IPS-20b (cell line): ENCODE measurements around the gene CTSZ.

ENCODE experiments used
- H3K27ac ChIP-seq: one replicate; pipeline ENCODE4 v1.5.1; 2013; ENCODE audit warnings: low read length
- H3K27me3 ChIP-seq: 2 replicates; pipeline ENCODE4 v1.6.1; 2013; ENCODE audit warnings: mild to moderate bottlenecking, low read length, inconsistent platforms; ENCODE audit not compliant: insufficient read depth
- H3K36me3 ChIP-seq: 2 replicates; pipeline ENCODE4 v1.6.1; 2013; ENCODE audit warnings: low read depth, mild to moderate bottlenecking, inconsistent platforms, low read length, moderate library complexity; ENCODE audit not compliant: insufficient read depth
- H3K4me1 ChIP-seq: 2 replicates; pipeline ENCODE4 v1.6.1; 2013; ENCODE audit warnings: mild to moderate bottlenecking, control low read depth, inconsistent platforms, low read length, moderate library complexity; ENCODE audit not compliant: insufficient read depth
- H3K4me3 ChIP-seq: 2 replicates; pipeline ENCODE4 v1.5.1; 2013; ENCODE audit warnings: mild to moderate bottlenecking, low read length, inconsistent platforms
- H3K9ac ChIP-seq: 2 replicates; pipeline ENCODE4 v1.6.1; 2013; ENCODE audit warnings: low read depth, mild to moderate bottlenecking, inconsistent platforms, low read length, moderate library complexity
- H3K9me3 ChIP-seq: 2 replicates; pipeline ENCODE4 v1.6.1; 2013; ENCODE audit warnings: mild to moderate bottlenecking, low read depth, low read length, inconsistent platforms; ENCODE audit not compliant: insufficient read depth

Gene CTSZ

DNA sequence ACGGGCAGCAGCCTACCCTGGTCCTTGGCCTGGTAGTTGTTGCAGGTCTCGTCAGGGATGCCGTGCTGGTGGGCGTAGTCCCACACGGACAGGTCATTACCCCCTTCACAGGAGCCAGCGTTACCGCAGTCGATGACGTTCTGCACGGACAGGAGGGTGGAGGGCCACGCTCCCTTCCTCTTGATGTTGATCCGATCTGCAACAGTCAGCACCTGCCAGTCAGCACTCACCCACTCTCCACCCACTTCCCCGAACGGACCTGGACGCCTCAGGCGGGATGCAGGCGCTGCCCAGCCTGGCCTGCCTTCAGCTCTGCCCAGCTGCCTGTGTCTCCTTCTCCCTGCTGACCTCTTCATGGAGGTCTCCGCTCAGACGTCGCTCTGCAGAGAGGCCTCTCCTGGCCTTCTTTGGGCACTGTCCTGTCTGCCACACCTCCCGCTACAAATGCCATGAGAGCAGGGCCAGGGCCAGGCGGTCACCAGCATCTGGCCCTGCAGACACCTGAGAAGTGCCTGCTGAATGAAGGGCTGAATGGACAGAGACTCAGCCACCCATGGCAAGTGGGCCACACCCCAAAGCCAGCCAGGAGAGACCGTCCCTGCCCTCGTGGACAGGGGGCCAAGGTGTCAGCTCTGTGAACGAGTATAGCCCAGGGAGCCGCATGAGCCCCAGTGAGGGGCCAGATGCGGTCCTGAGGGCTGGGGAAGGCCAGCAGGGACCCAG lies 5.4 kb downstream of the CTSZ start:
- H3K36me3 ChIP-seq = peaks cover 10% of the 10 kb centered on the region; the same call in 1 of the 2 replicates
- H3K27me3 ChIP-seq = 0 out of 2 replicates have a peak, but pooled peaks cover 4% of the 10 kb centered on the region
- H3K27ac ChIP-seq = no peak overlapping the region
- no peak overlapping the region for H3K4me3 ChIP-seq
- H3K4me1 ChIP-seq = no peaks in the 10 kb centered on the region
- no peak overlapping the region; the same call in 1 of the 2 replicates for H3K9ac ChIP-seq
- no peaks in the 10 kb centered on the region for H3K9me3 ChIP-seq

DNA sequence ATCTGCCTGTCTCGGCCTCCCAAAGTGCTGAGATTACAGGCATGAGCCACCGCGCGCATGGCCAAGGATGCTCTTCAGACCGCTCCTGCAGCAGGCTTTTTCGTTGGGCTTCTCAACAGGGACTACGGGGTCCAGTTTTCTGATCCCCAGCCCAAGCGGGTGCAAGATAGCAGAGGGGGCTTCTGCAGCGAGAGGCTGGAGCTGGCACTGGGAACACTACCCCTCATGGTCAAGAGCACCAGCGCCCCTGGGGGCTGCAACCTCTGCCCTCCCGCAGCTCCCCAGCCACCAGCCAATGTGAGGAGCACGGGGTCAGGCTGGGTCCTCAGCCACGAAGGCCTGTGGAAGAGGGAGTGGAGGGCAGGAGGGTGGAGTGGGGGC lies 6.0 kb downstream of the CTSZ start:
- Histone ChIP-seq H3K27ac (no peak overlapping the region), H3K36me3 (peaks cover 15% of the 10 kb centered on the region), H3K9ac (no peak overlapping the region), H3K9me3 (no peaks in the 10 kb centered on the region), H3K4me3 (no peak overlapping the region), H3K27me3 (no peaks in the 10 kb centered on the region), H3K4me1 (no peaks in the 10 kb centered on the region)

DNA sequence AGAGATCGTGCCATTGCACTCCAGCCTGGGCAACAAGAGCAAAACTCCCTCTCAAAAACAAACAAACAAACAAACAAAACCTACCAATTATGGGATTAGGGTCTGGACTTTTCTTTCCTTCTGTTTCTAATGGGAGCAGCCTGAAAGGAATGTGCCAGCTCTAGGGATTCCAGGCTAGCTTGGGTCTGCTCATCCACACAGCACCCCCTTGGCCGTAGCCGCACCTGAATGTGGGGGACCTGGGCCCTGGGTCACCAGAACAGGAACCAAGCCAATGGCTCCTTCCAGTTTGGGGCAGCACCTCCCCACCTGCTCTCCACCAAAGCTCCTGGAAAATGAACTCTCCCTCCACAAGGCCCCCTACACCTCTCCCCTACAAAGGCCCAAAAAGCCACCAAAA lies 6.7 kb downstream of the CTSZ start:
- Histone ChIP-seq H3K4me3 (no peak overlapping the region), H3K36me3 (peaks cover 23% of the 10 kb centered on the region), H3K27ac (no peak overlapping the region), H3K4me1 (no peaks in the 10 kb centered on the region), H3K27me3 (no peaks in the 10 kb centered on the region), H3K9me3 (no peaks in the 10 kb centered on the region), H3K9ac (no peak overlapping the region)

DNA sequence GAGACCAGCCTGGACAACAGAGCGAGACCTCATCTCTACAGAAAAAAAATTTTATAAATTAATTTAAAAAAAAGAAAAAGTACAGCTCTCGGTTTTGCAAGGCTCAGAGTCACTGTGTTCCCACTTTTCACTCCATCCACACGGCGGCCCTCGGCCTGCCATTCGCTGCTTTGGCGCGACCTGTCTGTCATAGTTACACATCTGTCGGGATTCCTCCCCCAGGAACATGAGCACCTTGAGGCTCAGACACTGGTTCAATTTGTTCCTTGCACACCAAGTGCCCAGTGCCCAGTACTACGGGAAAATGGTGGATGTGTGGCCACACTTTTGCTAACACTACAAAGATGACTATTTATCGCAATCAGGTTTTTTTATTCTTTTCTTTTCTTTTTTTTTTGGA lies 8.4 kb downstream of the CTSZ start:
- H3K4me1 ChIP-seq = no peaks in the 10 kb centered on the region
- no peak overlapping the region for H3K27ac ChIP-seq
- H3K9me3 ChIP-seq = no peaks in the 10 kb centered on the region
- H3K27me3 ChIP-seq = no peaks in the 10 kb centered on the region
- no peak overlapping the region for H3K4me3 ChIP-seq
- H3K36me3 ChIP-seq = peaks cover 39% of the 10 kb centered on the region
- H3K9ac ChIP-seq = no peak overlapping the region

DNA sequence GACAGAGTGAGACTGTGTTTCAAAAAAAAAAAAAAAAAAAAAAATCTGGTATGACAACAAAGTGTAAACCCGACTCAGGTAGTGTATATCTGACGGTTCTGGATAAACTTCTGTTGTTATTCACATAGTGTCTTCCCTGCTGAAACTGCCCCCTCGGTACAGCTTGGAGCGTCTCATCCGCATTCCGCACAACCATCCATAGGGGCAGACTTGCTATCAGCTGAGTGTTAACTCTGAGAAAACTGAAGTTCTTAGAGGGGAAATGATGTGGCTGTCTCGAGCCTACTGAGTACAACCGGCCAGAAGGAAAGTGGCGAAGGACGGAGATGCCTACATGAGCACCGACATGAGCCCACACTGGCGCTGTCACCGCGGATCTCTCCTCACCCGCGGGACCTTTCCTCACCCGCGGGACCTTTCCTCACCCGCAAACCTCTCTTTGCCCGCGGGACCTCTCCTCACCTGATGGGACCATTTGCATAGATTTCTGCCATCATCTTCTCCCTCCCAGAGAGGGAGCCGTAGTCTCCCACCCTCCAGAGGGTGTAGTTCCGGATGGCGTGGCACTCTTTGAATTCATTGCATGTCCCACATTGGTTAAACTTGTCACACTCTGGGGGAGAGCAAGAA lies 9.8 kb downstream of the CTSZ start:
- Histone ChIP-seq H3K27ac (no peak overlapping the region), H3K36me3 (peaks cover 53% of the 10 kb centered on the region), H3K4me1 (no peaks in the 10 kb centered on the region), H3K27me3 (no peaks in the 10 kb centered on the region), H3K9me3 (no peaks in the 10 kb centered on the region), H3K9ac (no peak overlapping the region), H3K4me3 (no peak overlapping the region)

DNA sequence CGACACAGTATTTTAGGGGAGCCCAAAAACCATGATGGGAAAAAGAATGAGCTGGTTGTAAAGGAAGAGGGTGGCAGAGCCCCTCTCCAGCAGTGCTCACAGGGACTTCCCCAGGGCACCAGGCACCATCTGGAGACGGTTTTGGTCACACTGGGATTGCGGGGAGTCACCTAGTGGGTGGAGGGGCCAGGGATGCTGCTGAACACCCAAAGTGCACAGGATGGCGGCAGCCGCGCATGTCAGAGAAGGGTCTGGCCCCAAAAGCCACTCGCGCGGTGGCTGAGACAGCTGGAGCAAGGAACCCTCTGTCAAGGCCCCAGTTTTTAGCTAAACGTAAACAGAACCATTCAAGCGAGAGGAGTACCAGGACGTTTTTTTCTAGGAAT lies 10.8 kb downstream of the CTSZ start:
- peaks cover 64% of the 10 kb centered on the region for H3K36me3 ChIP-seq
- H3K9me3 ChIP-seq = no peaks in the 10 kb centered on the region
- H3K4me3 ChIP-seq = no peak overlapping the region
- no peak overlapping the region for H3K9ac ChIP-seq
- H3K27me3 ChIP-seq = no peaks in the 10 kb centered on the region
- H3K27ac ChIP-seq = no peak overlapping the region
- H3K4me1 ChIP-seq = no peaks in the 10 kb centered on the region

DNA sequence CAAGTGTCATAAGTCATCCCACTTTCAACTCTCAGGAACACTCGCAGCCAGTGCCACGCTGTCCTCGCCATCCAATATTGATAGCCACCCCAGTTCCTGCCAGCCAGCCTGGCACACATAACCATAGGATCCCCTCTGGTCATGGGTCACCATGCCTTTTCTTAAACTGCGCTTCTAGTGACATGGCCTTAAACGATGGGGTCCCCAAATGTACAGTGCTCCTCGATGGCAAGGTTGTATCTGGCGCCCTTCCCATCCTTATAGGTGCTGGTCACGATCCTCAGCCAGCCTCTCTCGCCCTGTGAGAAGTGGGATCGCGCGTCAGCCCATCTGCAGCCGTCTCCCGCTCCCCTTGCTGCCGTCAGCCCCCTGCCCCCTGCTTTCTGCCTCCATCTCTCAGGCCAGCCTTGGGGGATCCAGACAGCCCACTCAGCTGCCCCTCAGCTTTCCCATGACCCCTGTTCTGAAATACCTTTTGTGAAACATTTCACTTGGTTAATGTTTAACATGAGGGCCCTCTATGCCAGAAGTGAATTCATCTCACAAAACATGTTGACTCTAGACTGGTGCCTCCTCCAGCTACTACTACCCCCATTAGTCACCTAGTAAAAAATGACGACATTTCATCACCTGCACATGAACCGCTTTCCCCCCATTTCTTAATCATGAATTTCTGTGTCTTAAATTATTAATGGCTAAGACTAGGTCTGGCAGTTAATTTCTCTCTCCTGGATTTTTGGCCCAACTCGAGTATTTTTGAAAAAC lies 11.4 kb downstream of the CTSZ start:
- no peaks in the 10 kb centered on the region for H3K9me3 ChIP-seq
- H3K36me3 ChIP-seq = peaks cover 69% of the 10 kb centered on the region
- H3K27me3 ChIP-seq = no peaks in the 10 kb centered on the region
- H3K9ac ChIP-seq = no peak overlapping the region
- no peak overlapping the region for H3K27ac ChIP-seq
- H3K4me1 ChIP-seq = no peaks in the 10 kb centered on the region
- H3K4me3 ChIP-seq = no peak overlapping the region

DNA sequence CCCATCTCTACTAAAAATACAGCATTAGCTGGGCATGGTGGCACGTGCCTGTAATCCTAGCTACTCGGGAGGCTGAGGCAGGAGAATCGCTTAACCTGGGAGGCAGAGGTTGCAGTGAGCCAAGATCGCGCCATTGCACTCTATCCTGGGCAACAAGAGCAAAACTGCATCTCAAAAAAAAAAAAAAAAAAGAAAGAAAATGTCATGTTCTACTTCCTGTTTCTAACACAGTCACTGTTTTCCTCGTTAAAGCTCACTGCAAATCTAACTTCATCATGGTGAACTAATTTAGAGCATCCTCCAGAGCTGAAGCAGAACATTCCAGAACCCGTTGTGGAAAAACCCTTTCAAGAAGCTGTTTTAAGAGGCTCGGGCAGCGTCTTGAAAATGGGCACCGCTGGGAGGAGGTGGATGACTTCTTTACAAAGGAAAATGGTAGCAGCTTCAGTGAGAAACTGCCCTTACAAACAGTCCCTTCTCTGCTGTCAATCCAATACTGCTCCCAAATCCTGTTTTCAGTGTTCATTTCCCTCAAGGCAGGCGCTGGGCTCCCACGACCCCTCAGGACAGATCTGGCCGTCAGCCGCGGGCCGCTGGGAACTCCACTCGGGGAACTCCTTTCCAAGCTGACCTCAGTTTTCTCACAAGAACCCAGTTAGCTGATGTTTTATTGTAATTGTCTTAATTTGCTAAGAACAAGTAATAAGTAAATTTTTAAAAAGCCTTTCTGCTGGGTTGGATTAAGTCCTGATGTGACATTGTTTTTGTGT lies 12.5 kb downstream of the CTSZ start:
- peaks cover 80% of the 10 kb centered on the region for H3K36me3 ChIP-seq
- H3K27ac ChIP-seq = no peak overlapping the region
- H3K4me3 ChIP-seq = no peak overlapping the region
- no peaks in the 10 kb centered on the region for H3K9me3 ChIP-seq
- no peaks in the 10 kb centered on the region for H3K4me1 ChIP-seq
- no peak overlapping the region for H3K9ac ChIP-seq
- no peaks in the 10 kb centered on the region for H3K27me3 ChIP-seq

DNA sequence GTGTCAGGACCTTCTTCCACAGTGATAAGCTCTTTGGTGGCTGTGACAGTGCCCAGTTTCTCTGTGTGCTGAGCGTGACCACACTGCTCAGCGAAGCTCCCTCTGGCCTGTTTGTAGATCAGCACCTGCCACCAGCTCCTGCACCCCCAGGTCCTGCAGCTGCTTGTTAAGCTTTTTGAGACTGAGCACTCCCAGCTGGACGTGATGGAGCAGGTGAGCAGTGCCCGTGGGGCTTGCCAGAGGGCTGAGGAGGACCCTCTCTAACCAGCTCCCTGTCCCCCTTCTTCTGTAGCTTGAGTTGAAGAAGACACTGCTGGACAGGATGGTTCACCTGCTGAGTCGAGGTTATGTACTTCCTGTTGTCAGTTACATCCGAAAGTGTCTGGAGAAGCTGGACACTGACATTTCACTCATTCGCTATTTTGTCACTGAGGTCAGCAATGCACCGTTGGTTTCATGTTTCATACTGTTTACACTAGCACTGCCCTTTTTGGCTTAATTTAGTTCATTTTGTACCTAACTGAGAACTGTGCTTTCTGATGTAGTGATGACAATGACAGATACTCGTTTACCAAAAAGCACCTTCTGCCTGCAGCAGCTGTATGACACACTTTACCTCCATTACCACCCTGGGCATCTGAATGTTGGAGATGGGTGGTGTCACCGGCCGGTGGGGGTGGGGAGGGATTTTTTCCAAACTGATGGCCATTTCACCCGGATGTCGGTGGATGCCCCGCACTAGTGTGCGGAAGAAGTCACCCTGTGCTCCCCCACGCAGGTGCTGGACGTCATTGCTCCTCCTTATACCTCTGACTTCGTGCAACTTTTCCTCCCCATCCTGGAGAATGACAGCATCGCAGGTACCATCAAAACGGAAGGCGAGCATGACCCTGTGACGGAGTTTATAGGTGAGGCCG lies 13.5 kb downstream of the CTSZ start:
- no peak overlapping the region for H3K27ac ChIP-seq
- H3K36me3 ChIP-seq = peaks cover 90% of the 10 kb centered on the region
- H3K4me1 ChIP-seq = no peaks in the 10 kb centered on the region
- H3K9ac ChIP-seq = no peak overlapping the region
- no peak overlapping the region for H3K4me3 ChIP-seq
- no peaks in the 10 kb centered on the region for H3K9me3 ChIP-seq
- no peaks in the 10 kb centered on the region for H3K27me3 ChIP-seq

DNA sequence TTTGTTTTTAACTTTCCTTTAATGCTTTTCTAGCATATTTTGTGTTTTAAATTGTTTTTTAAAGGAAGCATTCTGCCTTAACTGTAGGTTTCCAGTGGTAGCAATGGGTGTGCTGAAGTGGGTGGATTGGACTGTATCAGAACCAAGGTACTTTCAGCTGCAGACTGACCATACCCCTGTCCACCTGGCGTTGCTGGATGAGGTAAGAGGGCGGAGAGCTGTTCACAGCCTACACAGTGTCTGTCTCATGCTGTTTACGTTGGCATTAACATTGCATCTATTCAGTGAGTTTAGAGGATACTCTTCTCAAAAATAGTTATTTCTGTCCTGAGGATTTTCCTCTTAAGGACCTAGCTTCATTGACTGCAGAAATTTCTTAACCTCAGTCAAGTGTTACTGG lies 14.1 kb downstream of the CTSZ start:
- no peaks in the 10 kb centered on the region for H3K27me3 ChIP-seq
- H3K9me3 ChIP-seq = no peaks in the 10 kb centered on the region
- no peak overlapping the region for H3K4me3 ChIP-seq
- H3K9ac ChIP-seq = no peak overlapping the region
- peaks cover 94% of the 10 kb centered on the region for H3K36me3 ChIP-seq
- no peak overlapping the region for H3K27ac ChIP-seq
- no peaks in the 10 kb centered on the region for H3K4me1 ChIP-seq

DNA sequence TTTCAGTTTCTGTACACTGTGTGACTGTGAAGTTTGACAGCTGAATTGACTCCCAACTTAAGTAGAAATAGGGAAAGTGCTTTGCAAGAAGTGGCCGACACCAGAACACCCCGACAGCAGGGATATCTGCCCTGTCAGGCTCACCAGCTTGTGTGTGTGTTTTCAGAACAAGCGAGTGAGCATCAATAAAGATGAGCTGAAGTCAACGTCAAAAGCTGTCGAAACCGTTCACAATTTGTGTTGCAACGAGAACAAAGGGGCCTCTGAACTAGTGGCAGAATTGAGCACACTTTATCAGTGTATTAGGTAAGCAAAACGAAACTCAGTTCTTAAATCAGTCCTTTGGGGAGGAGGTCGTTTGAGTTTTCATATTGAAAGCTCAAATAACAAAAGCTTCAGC lies 15.3 kb downstream of the CTSZ start:
- Histone ChIP-seq H3K36me3 (peaks cover 100% of the 10 kb centered on the region), H3K4me1 (no peaks in the 10 kb centered on the region), H3K4me3 (no peak overlapping the region), H3K9me3 (no peaks in the 10 kb centered on the region), H3K27ac (no peak overlapping the region), H3K27me3 (no peaks in the 10 kb centered on the region), H3K9ac (no peak overlapping the region)
